HG03280 (cell line): Measurements from ENCODE around the gene NHERF2.
"Not testable (repeated sequence)": the region's sequence is repeated elsewhere in the genome, so short reads cannot be mapped to it uniquely, and the experiment has no call there.

Source experiments
- ATAC-seq: cut with Tn5 transposase; IDR thresholded peaks from one replicate; pipeline ENCODE4 v1.9.1; 2021; ENCODE audit warnings: mild to moderate bottlenecking, moderate library complexity; ENCODE audit not compliant: unreplicated experiment

Gene NHERF2

GRCh38 chr16:2004795-2005517 lies 21.7 kb upstream of the NHERF2 start:
- ATAC-seq, result no peak

GRCh38 chr16:2005646-2006045 lies 21.1 kb upstream of the NHERF2 start:
- no peak for ATAC-seq

- ATAC-seq, result no peak
Observed at GRCh38 chr16:2006317-2006716, 20.4 kb upstream of the NHERF2 start.

GRCh38 chr16:2007081-2007836 lies 19.4 kb upstream of the NHERF2 start:
- no peak for ATAC-seq

- no peak for ATAC-seq
Observed at GRCh38 chr16:2008009-2008526, 18.6 kb upstream of the NHERF2 start.

GRCh38 chr16:2008631-2009163 lies 18.0 kb upstream of the NHERF2 start:
- ATAC-seq, result peak; percentile 7

- ATAC-seq, result peak; percentile 36
Observed at GRCh38 chr16:2009164-2009711, 17.5 kb upstream of the NHERF2 start.

GRCh38 chr16:2009791-2010510 lies 16.8 kb upstream of the NHERF2 start, which contains the start of gene ZNF598:
ZNF598 (minus strand) TSS chr16:2009821.
- ATAC-seq, result peak; percentile 83

GRCh38 chr16:2011726-2012125 lies 15.0 kb upstream of the NHERF2 start:
- ATAC-seq, result not testable (repeated sequence)

- no peak for ATAC-seq
Observed at GRCh38 chr16:2013527-2013926, 13.2 kb upstream of the NHERF2 start.

GRCh38 chr16:2015117-2015946 lies 11.4 kb upstream of the NHERF2 start:
- ATAC-seq, result no peak

- no peak for ATAC-seq
Observed at GRCh38 chr16:2015947-2016208, 10.8 kb upstream of the NHERF2 start.

GRCh38 chr16:2016407-2016922 lies 10.2 kb upstream of the NHERF2 start:
- no peak for ATAC-seq

- no peak for ATAC-seq
Observed at GRCh38 chr16:2019518-2019920, 7.2 kb upstream of the NHERF2 start, which contains the start of gene NPW. NPW (plus strand) TSS chr16:2019785.

- ATAC-seq, result no peak
Observed at GRCh38 chr16:2019921-2020831, 6.5 kb upstream of the NHERF2 start.

- peak; percentile 15 for ATAC-seq
Observed at GRCh38 chr16:2022723-2023091, 4.0 kb upstream of the NHERF2 start.

GRCh38 chr16:2023092-2024031 lies 3.3 kb upstream of the NHERF2 start:
- ATAC-seq, result peak; percentile 77

GRCh38 chr16:2024032-2024420 lies 2.7 kb upstream of the NHERF2 start:
- no peak for ATAC-seq
